ENCODE data around the gene BMPR2. TPM values are rescaled to one million over a fixed set of nuclear protein-coding genes. Genes with fewer than 3 reads are reported as not detected.

Gene BMPR2
- total and polyA plus RNA-seq, 2 of the 8 experiments (the other 6 are each of a cell fraction or from before 2014, with no cell fraction given), result 5.5 to 19.8 TPM

- H3K27me3 ChIP-seq (replicated peaks in 1 of 4; ENCODE audit: control insufficient read depth in 3 of 4, extremely low read depth in 1 of 4, insufficient read depth in 3 of 4, low read length in 3 of 4), result no peaks in the 10 kb centered on the region
- no peak overlapping the region for H4K8ac ChIP-seq (ENCODE audit: extremely low read depth, insufficient read depth, low read length)
- H3K18ac ChIP-seq (ENCODE audit: extremely low read depth, low read length), result no peak overlapping the region
- WGBS, 2 experiments (ENCODE audit: extremely low coverage in 1 of 2, insufficient coverage in 1 of 2, insufficient read length in 1 of 2, insufficient replicate concordance in 2 of 2, low coverage in 1 of 2, low lambda C conversion rate in 2 of 2, missing lambda C conversion rate in 1 of 2), result 91% methylated on average over 1 of the region's 1 CpG; no CpG with 5 or more reads in 1 of the 2 experiments
- H2BK5ac ChIP-seq (ENCODE audit: low read depth, low read length), result no peak overlapping the region
- no peak overlapping the region for H2BK15ac ChIP-seq (ENCODE audit: low read length)
- H3K27ac ChIP-seq (ENCODE audit: low read depth, low read length), result no peak overlapping the region
- H2BK120ac ChIP-seq (replicated peaks; ENCODE audit: low read depth, low read length), result no peak overlapping the region
- H2BK20ac ChIP-seq (ENCODE audit: low read length), result no peak overlapping the region
- no peak for FAIRE-seq
- H4K91ac ChIP-seq (replicated peaks; ENCODE audit: insufficient read length, low read length), result no peak overlapping the region
- no peak overlapping the region for H3K4me3 ChIP-seq (ENCODE audit: extremely low read depth in 1 of 4, insufficient read depth in 2 of 4, low read depth in 3 of 4, low read length in 4 of 4)
- ChIA-PET POLR2A (ENCODE audit: partially characterized antibody) (no interaction called here), CTCF (ENCODE audit: partially characterized antibody) (interaction anchor here (1.0 to 2.3 kb wide), 2 partner anchors 10 to 23 kb away, joined by 3 to 6 read pairs; no protein-coding TSS in a partner anchor)
- no peak overlapping the region for H3K4ac ChIP-seq (replicated peaks; ENCODE audit: insufficient read length, low read depth, low read length)
- no peaks in the 10 kb centered on the region for H3K79me1 ChIP-seq (ENCODE audit: low read depth, low read length)
- no peaks in the 10 kb centered on the region for H4K20me1 ChIP-seq (replicated peaks in 1 of 2; ENCODE audit: control insufficient read depth in 1 of 2, insufficient read depth in 2 of 2, low read length in 2 of 2)
- no peaks in the 10 kb centered on the region for H3K9me3 ChIP-seq (ENCODE audit: insufficient read depth in 2 of 2, low read depth in 1 of 2, low read length in 1 of 2)
- no peak overlapping the region for H4K5ac ChIP-seq (ENCODE audit: insufficient read length, low read depth, low read length)
- no peak overlapping the region for H3K9ac ChIP-seq (replicated peaks in 1 of 4; ENCODE audit: extremely low read depth in 1 of 4, low read depth in 3 of 4, low read length in 3 of 4)
- H3K36me3 ChIP-seq (ENCODE audit: control insufficient read depth in 2 of 4, insufficient read depth in 4 of 4, low read length in 3 of 4), result no peaks in the 10 kb centered on the region
- no peak for TF ChIP-seq SRF (IDR thresholded peaks at IDR 0.05; ENCODE audit: low read depth, low read length)
- no peaks in the 10 kb centered on the region for H3K79me2 ChIP-seq (ENCODE audit: control insufficient read depth in 1 of 2, insufficient read depth in 2 of 2, low read length in 2 of 2)
- no peak overlapping the region for H3K56ac ChIP-seq (replicated peaks; ENCODE audit: insufficient read length, low read depth, low read length)
- no peak overlapping the region for H2AFZ ChIP-seq (ENCODE audit: low read length)
- H3K4me1 ChIP-seq (replicated peaks in 1 of 4; ENCODE audit: control insufficient read depth in 3 of 4, insufficient read depth in 4 of 4, low read length in 3 of 4), result no peaks in the 10 kb centered on the region
- no peak overlapping the region for H2BK12ac ChIP-seq (ENCODE audit: low read depth, low read length)
- no peak for DNase-seq (ENCODE audit: low read depth in 1 of 2, low spot score in 2 of 2)
- H3K23ac ChIP-seq (ENCODE audit: insufficient read length), result no peak overlapping the region
- no peak overlapping the region for H3K4me2 ChIP-seq (ENCODE audit: insufficient read depth in 1 of 2, low read depth in 2 of 2, low read length in 2 of 2)
- no peak overlapping the region for H3K14ac ChIP-seq (ENCODE audit: insufficient read length)
- no peaks in the 10 kb centered on the region for H3K23me2 ChIP-seq (ENCODE audit: low read depth, low read length)
- no peak overlapping the region for H2AK5ac ChIP-seq (ENCODE audit: low read depth, low read length)
Observed at GRCh38 chr2:202612145-202612544, 236.0 kb downstream of the BMPR2 start.
